Gastroesophageal sphincter (tissue), 3 donors: ENCODE results near the gene HACD2.

ENCODE experiments used
- POLR2A ChIP-seq, 2 donors: fragments of 450-650 bp; IDR thresholded peaks; one replicate each; pipeline ENCODE4 v1.6.1; 2017; ENCODE audit warnings: antibody characterized with exemption in 2 of 2, mild to moderate bottlenecking in 2 of 2, moderate library complexity in 1 of 2
- POLR2AphosphoS5 ChIP-seq: sonication (generic); formaldehyde crosslinking; IDR thresholded peaks from one replicate; pipeline ENCODE4 v1.6.1; 2017; ENCODE audit warnings: antibody characterized with exemption
- TF ChIP-seq, protein P1 (sequence below), 4 experiments: fragments of 200-600 bp in 2 of 4; fragments of 450-650 bp in 2 of 4; sonication (generic) in 1 of 4; IDR thresholded peaks; one replicate each; pipeline ENCODE4 v1.5.1; 2017 to 2019; ENCODE audit warnings: antibody characterized with exemption in 4 of 4, mild to moderate bottlenecking in 2 of 4, moderate library complexity in 2 of 4

- TF ChIP-seq, protein P1, sequence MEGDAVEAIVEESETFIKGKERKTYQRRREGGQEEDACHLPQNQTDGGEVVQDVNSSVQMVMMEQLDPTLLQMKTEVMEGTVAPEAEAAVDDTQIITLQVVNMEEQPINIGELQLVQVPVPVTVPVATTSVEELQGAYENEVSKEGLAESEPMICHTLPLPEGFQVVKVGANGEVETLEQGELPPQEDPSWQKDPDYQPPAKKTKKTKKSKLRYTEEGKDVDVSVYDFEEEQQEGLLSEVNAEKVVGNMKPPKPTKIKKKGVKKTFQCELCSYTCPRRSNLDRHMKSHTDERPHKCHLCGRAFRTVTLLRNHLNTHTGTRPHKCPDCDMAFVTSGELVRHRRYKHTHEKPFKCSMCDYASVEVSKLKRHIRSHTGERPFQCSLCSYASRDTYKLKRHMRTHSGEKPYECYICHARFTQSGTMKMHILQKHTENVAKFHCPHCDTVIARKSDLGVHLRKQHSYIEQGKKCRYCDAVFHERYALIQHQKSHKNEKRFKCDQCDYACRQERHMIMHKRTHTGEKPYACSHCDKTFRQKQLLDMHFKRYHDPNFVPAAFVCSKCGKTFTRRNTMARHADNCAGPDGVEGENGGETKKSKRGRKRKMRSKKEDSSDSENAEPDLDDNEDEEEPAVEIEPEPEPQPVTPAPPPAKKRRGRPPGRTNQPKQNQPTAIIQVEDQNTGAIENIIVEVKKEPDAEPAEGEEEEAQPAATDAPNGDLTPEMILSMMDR (IDR thresholded peaks at IDR 0.05), result peak; percentile 66 to 85 (median 78)
- TF ChIP-seq POLR2A (IDR thresholded peaks at IDR 0.05), result no peak
- TF ChIP-seq POLR2AphosphoS5, result no peak
Measured at GRCh38 chr3:123559040-123559861, 25.6 kb downstream of the HACD2 start.
